SK-N-SH treated with all-trans-retinoic acid at 6 μM for 48 hours (cell line): ENCODE measurements around the gene CDK5RAP2.

ENCODE experiments used
- CSRNP3 ChIP-seq: fragments of 250-450 bp; sonication (Bioruptor Pico); IDR thresholded peaks from 2 replicates; pipeline ENCODE4 v1.5.1; 2021; ENCODE audit warnings: mild to moderate bottlenecking, moderate library complexity
- ISL1 ChIP-seq: fragments of 250-450 bp; sonication (Bioruptor Pico); IDR thresholded peaks from 2 replicates; pipeline ENCODE4 v2.1.2; 2022; ENCODE audit warnings: mild to moderate bottlenecking, moderate library complexity
- TSHZ2 ChIP-seq: fragments of 250-450 bp; sonication (Bioruptor Pico); IDR thresholded peaks from 2 replicates; pipeline ENCODE4 v1.5.0; 2020; ENCODE audit warnings: mild to moderate bottlenecking, moderate library complexity
- ZC3H10 ChIP-seq: fragments of 250-450 bp; sonication (Bioruptor Pico); IDR thresholded peaks from 2 replicates; pipeline ENCODE4 v1.5.1; 2021; ENCODE audit warnings: mild to moderate bottlenecking, moderate library complexity
- ZFP3 ChIP-seq: fragments of 250-450 bp; sonication (Bioruptor Pico); IDR thresholded peaks from 2 replicates; pipeline ENCODE4 v1.5.0; 2020; ENCODE audit warnings: mild to moderate bottlenecking, moderate library complexity

- TF ChIP-seq TSHZ2 (CRISPR knock-in tag) (no peak), ISL1 (CRISPR knock-in tag) (no peak), ZC3H10 (CRISPR knock-in tag) (no peak), CSRNP3 (CRISPR knock-in tag) (no peak), ZFP3 (CRISPR knock-in tag) (no peak)
Measured at GRCh38 chr9:120436446-120436845, 143.5 kb downstream of the CDK5RAP2 start.
